ENCODE results near the gene SLC7A14. TPM values are rescaled to one million over a fixed set of nuclear protein-coding genes. Genes with fewer than 3 reads are reported as not detected.

SLC7A14 gene
- total RNA-seq, 2 experiments from 2014 or later, result not detected

DNA sequence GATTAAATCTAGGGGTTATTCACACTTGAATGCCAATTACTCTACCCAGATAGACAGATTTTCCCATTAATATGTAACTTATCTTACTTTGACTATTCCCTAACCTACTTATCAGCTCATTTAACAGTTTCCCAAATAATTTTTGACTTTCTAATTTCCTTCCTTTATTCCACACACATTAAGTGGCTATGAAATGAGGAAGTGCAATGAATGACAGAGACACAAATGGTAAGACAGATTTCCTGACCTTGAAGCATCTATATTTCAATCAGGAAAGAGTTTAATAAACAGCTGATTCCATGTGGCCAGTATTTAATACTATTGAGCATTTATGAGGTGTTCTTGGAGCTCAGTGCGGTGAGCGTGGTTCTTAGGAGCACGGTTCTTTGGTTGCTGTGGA lies 78.8 kb downstream of the SLC7A14 start:
- H3K27me3 ChIP-seq (ENCODE audit: control insufficient read depth in 1 of 2, insufficient read depth in 2 of 2, low read length in 2 of 2), result peaks cover 0 to 2% of the 10 kb centered on the region in 2 experiments
- no peaks in the 10 kb centered on the region for H3K9me3 ChIP-seq (ENCODE audit: control insufficient read depth in 1 of 2, insufficient read depth in 1 of 2, low read length in 2 of 2)
- Mint-ChIP-seq H3K27me3 (peaks cover 41% of the 10 kb centered on the region), H3K27ac (no peak overlapping the region), H3K4me3 (no peak overlapping the region), H3K36me3 (ENCODE audit: low read depth) (no peaks in the 10 kb centered on the region), H3K4me1 (ENCODE audit: low read depth) (no peaks in the 10 kb centered on the region), H3K9me3 (no peaks in the 10 kb centered on the region)
- POLR2A ChIA-PET, result no interaction called here
- TF ChIP-seq, protein P1, sequence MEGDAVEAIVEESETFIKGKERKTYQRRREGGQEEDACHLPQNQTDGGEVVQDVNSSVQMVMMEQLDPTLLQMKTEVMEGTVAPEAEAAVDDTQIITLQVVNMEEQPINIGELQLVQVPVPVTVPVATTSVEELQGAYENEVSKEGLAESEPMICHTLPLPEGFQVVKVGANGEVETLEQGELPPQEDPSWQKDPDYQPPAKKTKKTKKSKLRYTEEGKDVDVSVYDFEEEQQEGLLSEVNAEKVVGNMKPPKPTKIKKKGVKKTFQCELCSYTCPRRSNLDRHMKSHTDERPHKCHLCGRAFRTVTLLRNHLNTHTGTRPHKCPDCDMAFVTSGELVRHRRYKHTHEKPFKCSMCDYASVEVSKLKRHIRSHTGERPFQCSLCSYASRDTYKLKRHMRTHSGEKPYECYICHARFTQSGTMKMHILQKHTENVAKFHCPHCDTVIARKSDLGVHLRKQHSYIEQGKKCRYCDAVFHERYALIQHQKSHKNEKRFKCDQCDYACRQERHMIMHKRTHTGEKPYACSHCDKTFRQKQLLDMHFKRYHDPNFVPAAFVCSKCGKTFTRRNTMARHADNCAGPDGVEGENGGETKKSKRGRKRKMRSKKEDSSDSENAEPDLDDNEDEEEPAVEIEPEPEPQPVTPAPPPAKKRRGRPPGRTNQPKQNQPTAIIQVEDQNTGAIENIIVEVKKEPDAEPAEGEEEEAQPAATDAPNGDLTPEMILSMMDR (IDR thresholded peaks at IDR 0.05), result no peak
- H3K36me3 ChIP-seq (ENCODE audit: insufficient read depth, low read length), result no peaks in the 10 kb centered on the region
- CTCF ChIA-PET, result interaction anchor here (1.3 kb wide), 1 partner anchor 10 kb away, joined by 3 read pairs; no protein-coding TSS in a partner anchor
- ATAC-seq (ENCODE audit: poor library complexity) (no peak), DNase-seq (no peak)
- H3K27ac ChIP-seq (ENCODE audit: low read depth in 1 of 2, low read length in 2 of 2), result no peak overlapping the region
- no peak overlapping the region for H3K4me3 ChIP-seq (ENCODE audit: low read length)
- intact Hi-C loops (cut with DNase I, micrococcal nuclease), result no loop called here
- H3K4me1 ChIP-seq (ENCODE audit: insufficient read depth, low read length), result no peaks in the 10 kb centered on the region

DNA sequence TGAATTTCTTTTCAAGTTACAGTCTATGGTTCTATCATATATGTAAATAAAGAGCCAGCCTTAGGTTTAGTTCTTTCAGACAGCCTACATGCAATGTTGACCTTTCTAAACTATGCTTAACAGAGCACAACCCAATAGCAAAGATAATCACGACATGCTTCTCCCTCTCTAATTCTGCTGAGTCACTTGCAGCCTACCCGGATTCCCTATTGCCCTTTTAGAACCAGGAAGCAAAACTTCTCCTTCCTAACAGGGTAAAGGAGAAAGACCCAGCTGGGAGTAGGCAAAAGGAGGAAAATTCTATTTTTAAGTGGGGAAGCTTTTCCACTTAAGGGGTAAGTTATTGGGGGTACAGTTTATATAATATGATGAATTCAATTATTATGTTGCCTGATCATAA lies 79.3 kb downstream of the SLC7A14 start:
- intact Hi-C loops (cut with DNase I, micrococcal nuclease), result no loop called here
- Mint-ChIP-seq H3K4me1 (ENCODE audit: low read depth) (no peaks in the 10 kb centered on the region), H3K27ac (no peak overlapping the region), H3K36me3 (ENCODE audit: low read depth) (no peaks in the 10 kb centered on the region), H3K27me3 (peaks cover 41% of the 10 kb centered on the region), H3K9me3 (no peaks in the 10 kb centered on the region), H3K4me3 (no peak overlapping the region)
- TF ChIP-seq, protein P1 (IDR thresholded peaks at IDR 0.05), result no peak
- no peaks in the 10 kb centered on the region for H3K9me3 ChIP-seq (ENCODE audit: control insufficient read depth in 1 of 2, insufficient read depth in 1 of 2, low read length in 2 of 2)
- no peak overlapping the region for H3K4me3 ChIP-seq (ENCODE audit: low read length)
- CTCF ChIA-PET, result interaction anchor here (1.3 kb wide), 1 partner anchor 10 kb away, joined by 3 read pairs; no protein-coding TSS in a partner anchor
- no peak overlapping the region for H3K27ac ChIP-seq (ENCODE audit: low read depth in 1 of 2, low read length in 2 of 2)
- H3K36me3 ChIP-seq (ENCODE audit: insufficient read depth, low read length), result no peaks in the 10 kb centered on the region
- POLR2A ChIA-PET, result no interaction called here
- DNase-seq (no peak), ATAC-seq (ENCODE audit: poor library complexity) (no peak)
- peaks cover 0 to 2% of the 10 kb centered on the region in 2 experiments for H3K27me3 ChIP-seq (ENCODE audit: control insufficient read depth in 1 of 2, insufficient read depth in 2 of 2, low read length in 2 of 2)
- H3K4me1 ChIP-seq (ENCODE audit: insufficient read depth, low read length), result no peaks in the 10 kb centered on the region

DNA sequence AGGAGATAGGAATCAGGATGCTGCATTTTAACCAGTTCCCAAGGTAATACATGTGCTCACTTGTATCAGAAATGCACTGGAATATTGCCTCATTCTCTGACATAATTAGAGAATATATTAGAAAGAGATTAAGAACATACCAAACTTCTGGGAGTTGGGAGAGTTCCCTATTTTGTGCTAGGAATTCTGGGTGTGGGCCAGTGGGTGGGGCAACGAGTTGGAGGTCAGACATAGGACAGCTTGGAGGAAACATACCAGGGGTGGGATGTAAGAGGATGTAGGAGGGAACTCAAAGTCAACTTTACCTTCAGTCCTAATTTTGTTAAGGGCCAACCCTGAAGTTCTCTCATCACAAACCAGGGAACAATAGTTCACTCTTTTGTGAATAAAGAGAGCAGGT lies 83.6 kb downstream of the SLC7A14 start:
- POLR2A ChIA-PET, result no interaction called here
- no peaks in the 10 kb centered on the region for H3K36me3 Mint-ChIP-seq (ENCODE audit: low read depth)
- TF ChIP-seq, protein P1 (IDR thresholded peaks at IDR 0.05), result no peak
- Histone ChIP-seq H3K4me1 (ENCODE audit: insufficient read depth, low read length) (no peaks in the 10 kb centered on the region), H3K27ac (ENCODE audit: low read depth in 1 of 2, low read length in 2 of 2) (no peak overlapping the region), H3K36me3 (ENCODE audit: insufficient read depth, low read length) (no peaks in the 10 kb centered on the region), H3K4me3 (ENCODE audit: low read length) (no peak overlapping the region), H3K9me3 (ENCODE audit: control insufficient read depth in 1 of 2, insufficient read depth in 1 of 2, low read length in 2 of 2) (no peaks in the 10 kb centered on the region), H3K27me3 (ENCODE audit: control insufficient read depth in 1 of 2, insufficient read depth in 2 of 2, low read length in 2 of 2) (no peaks in the 10 kb centered on the region)
- CTCF ChIA-PET, result no interaction called here
- H3K4me3 Mint-ChIP-seq, result no peak overlapping the region
- no peaks in the 10 kb centered on the region for H3K9me3 Mint-ChIP-seq
- peaks cover 23% of the 10 kb centered on the region for H3K27me3 Mint-ChIP-seq
- ATAC-seq (ENCODE audit: poor library complexity) (no peak), DNase-seq (no peak)
- no peaks in the 10 kb centered on the region for H3K4me1 Mint-ChIP-seq (ENCODE audit: low read depth)
- H3K27ac Mint-ChIP-seq, result no peak overlapping the region
- intact Hi-C loops (cut with DNase I, micrococcal nuclease), result no loop called here

Measured in CD4-positive, alpha-beta T cell (primary cell).